ENCODE results near the gene TCEA2. TPM values are rescaled to one million over a fixed set of nuclear protein-coding genes. Genes with fewer than 3 reads are reported as not detected.

The TCEA2 gene
- total and polyA plus RNA-seq, 2 of the 13 experiments (the other 11 are each of a cell fraction or from before 2014, with no cell fraction given): 28.1 to 33.7 TPM

DNA sequence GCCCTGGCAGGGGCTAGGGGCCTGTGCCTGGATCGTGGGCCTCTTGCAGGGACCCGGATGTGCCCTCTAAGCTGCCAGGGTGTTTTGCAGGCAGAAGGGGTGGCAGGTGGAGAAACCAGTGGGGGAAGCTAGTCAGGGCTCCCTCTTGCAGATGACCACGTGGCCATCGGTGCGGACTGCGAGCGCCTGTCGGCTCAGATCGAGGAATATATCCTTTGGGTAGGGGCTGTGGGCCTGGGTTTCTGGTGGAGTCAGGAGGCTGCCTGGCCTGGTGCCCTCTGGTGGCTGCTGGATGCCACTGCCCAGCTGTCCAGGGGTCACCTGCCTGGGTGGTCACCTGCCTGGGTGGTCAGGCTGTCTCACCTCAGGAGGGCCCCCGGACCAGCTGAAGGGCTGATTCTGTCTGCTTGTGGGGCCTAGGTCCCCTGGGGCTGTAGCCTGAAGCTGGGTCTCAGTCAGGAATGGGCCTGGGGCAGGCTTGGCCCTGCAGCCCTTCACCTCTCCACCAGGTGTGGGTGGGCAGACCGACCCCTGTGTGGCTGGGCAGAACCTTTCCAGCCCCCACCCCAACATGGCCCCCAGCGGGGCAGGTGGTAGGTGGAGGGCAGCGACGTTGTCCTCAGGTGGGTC, 6.7 kb downstream of the TCEA2 start (continued):
- TF ChIP-seq MED1 (CRISPR knock-in tag; IDR thresholded peaks at IDR 0.05) (no peak), TCF7L2 (IDR thresholded peaks at IDR 0.05; ENCODE audit: low read depth, low read length) (no peak), RARG (CRISPR knock-in tag; IDR thresholded peaks at IDR 0.05; ENCODE audit: low read depth) (no peak), GTF2F1 (IDR thresholded peaks at IDR 0.05; ENCODE audit: low read length) (no peak), ZNF44 (CRISPR knock-in tag; IDR thresholded peaks at IDR 0.05) (no peak), ZNF674 (CRISPR knock-in tag; IDR thresholded peaks at IDR 0.05; ENCODE audit: low read depth) (no peak), PTBP1 (IDR thresholded peaks at IDR 0.05; ENCODE audit: low read depth, low read length, poor library complexity, severe bottlenecking) (no peak), GABPB1 (CRISPR knock-in tag; IDR thresholded peaks at IDR 0.05) (0 out of 2 replicates have a peak, but pooled peaks have one; percentile 34), DNMT1 (CRISPR knock-in tag; IDR thresholded peaks at IDR 0.05) (no peak), POGZ (CRISPR knock-in tag; IDR thresholded peaks at IDR 0.05) (no peak), CC2D1A (CRISPR knock-in tag; IDR thresholded peaks at IDR 0.05) (no peak), FOXK2 (IDR thresholded peaks at IDR 0.05) (no peak), PITX1 (CRISPR knock-in tag; IDR thresholded peaks at IDR 0.05) (no peak), ZNF556 (CRISPR knock-in tag; IDR thresholded peaks at IDR 0.05; ENCODE audit: borderline replicate concordance) (no peak), ZNF329 (CRISPR knock-in tag; IDR thresholded peaks at IDR 0.05; ENCODE audit: low read depth) (no peak), RFXANK (CRISPR knock-in tag; IDR thresholded peaks at IDR 0.05) (no peak), ZKSCAN8 (CRISPR knock-in tag; IDR thresholded peaks at IDR 0.05; ENCODE audit: borderline replicate concordance) (no peak), SIN3B (IDR thresholded peaks at IDR 0.05; ENCODE audit: low read length) (no peak), ZMYM3 (CRISPR knock-in tag; IDR thresholded peaks at IDR 0.05) (peak; percentile 6; the same call in 1 of the 2 replicates), ZBTB8A (CRISPR knock-in tag; IDR thresholded peaks at IDR 0.05; ENCODE audit: borderline replicate concordance, low read depth) (no peak), ZNF326 (CRISPR knock-in tag; IDR thresholded peaks at IDR 0.05; ENCODE audit: borderline replicate concordance) (no peak), ZNF790 (CRISPR knock-in tag; IDR thresholded peaks at IDR 0.05; ENCODE audit: borderline replicate concordance) (no peak)
- TF ChIP-seq, protein P1, sequence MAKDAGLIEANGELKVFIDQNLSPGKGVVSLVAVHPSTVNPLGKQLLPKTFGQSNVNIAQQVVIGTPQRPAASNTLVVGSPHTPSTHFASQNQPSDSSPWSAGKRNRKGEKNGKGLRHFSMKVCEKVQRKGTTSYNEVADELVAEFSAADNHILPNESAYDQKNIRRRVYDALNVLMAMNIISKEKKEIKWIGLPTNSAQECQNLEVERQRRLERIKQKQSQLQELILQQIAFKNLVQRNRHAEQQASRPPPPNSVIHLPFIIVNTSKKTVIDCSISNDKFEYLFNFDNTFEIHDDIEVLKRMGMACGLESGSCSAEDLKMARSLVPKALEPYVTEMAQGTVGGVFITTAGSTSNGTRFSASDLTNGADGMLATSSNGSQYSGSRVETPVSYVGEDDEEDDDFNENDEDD (CRISPR knock-in tag; IDR thresholded peaks at IDR 0.05; ENCODE audit: borderline replicate concordance): no peak
- TF ChIP-seq, protein P2, sequence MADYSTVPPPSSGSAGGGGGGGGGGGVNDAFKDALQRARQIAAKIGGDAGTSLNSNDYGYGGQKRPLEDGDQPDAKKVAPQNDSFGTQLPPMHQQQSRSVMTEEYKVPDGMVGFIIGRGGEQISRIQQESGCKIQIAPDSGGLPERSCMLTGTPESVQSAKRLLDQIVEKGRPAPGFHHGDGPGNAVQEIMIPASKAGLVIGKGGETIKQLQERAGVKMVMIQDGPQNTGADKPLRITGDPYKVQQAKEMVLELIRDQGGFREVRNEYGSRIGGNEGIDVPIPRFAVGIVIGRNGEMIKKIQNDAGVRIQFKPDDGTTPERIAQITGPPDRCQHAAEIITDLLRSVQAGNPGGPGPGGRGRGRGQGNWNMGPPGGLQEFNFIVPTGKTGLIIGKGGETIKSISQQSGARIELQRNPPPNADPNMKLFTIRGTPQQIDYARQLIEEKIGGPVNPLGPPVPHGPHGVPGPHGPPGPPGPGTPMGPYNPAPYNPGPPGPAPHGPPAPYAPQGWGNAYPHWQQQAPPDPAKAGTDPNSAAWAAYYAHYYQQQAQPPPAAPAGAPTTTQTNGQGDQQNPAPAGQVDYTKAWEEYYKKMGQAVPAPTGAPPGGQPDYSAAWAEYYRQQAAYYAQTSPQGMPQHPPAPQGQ (CRISPR knock-in tag; IDR thresholded peaks at IDR 0.05; ENCODE audit: borderline replicate concordance): no peak
- TF ChIP-seq, protein P3, sequence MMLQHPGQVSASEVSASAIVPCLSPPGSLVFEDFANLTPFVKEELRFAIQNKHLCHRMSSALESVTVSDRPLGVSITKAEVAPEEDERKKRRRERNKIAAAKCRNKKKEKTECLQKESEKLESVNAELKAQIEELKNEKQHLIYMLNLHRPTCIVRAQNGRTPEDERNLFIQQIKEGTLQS (CRISPR knock-in tag; IDR thresholded peaks at IDR 0.05): 0 out of 2 replicates have a peak, but pooled peaks have one; percentile 49
- TF ChIP-seq, protein P4, sequence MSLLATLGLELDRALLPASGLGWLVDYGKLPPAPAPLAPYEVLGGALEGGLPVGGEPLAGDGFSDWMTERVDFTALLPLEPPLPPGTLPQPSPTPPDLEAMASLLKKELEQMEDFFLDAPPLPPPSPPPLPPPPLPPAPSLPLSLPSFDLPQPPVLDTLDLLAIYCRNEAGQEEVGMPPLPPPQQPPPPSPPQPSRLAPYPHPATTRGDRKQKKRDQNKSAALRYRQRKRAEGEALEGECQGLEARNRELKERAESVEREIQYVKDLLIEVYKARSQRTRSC (CRISPR knock-in tag; IDR thresholded peaks at IDR 0.05; ENCODE audit: low read depth): no peak
- TF ChIP-seq, protein P5, sequence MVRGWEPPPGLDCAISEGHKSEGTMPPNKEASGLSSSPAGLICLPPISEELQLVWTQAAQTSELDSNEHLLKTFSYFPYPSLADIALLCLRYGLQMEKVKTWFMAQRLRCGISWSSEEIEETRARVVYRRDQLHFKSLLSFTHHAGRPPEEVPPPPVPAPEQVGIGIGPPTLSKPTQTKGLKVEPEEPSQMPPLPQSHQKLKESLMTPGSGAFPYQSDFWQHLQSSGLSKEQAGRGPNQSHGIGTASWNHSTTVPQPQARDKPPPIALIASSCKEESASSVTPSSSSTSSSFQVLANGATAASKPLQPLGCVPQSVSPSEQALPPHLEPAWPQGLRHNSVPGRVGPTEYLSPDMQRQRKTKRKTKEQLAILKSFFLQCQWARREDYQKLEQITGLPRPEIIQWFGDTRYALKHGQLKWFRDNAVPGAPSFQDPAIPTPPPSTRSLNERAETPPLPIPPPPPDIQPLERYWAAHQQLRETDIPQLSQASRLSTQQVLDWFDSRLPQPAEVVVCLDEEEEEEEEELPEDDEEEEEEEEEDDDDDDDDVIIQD (CRISPR knock-in tag; IDR thresholded peaks at IDR 0.05; ENCODE audit: low read depth): no peak
